Stomach (tissue), 4 donors: Measurements from ENCODE around the gene OTOG.

Source experiments
- CTCF ChIP-seq, 7 experiments: fragments of 450-650 bp in 4 of 7; fragments of 200-600 bp in 3 of 7; sonication (generic) in 3 of 7; IDR thresholded peaks; one replicate each; pipeline ENCODE4 v1.5.1; 2016 to 2019; ENCODE audit warnings: antibody characterized with exemption in 7 of 7, control low read depth in 2 of 7, mild to moderate bottlenecking in 1 of 7
- POLR2A ChIP-seq, 4 donors: fragments of 450-650 bp; IDR thresholded peaks; one replicate each; pipeline ENCODE4 v1.6.1; 2016; ENCODE audit warnings: antibody characterized with exemption in 4 of 4, control low read depth in 2 of 4, mild to moderate bottlenecking in 1 of 4, moderate library complexity in 1 of 4
- POLR2AphosphoS5 ChIP-seq, 3 donors: sonication (generic); formaldehyde crosslinking; IDR thresholded peaks; one replicate each; pipeline ENCODE4 v1.6.1; 2016; ENCODE audit warnings: antibody characterized with exemption in 3 of 3

DNA sequence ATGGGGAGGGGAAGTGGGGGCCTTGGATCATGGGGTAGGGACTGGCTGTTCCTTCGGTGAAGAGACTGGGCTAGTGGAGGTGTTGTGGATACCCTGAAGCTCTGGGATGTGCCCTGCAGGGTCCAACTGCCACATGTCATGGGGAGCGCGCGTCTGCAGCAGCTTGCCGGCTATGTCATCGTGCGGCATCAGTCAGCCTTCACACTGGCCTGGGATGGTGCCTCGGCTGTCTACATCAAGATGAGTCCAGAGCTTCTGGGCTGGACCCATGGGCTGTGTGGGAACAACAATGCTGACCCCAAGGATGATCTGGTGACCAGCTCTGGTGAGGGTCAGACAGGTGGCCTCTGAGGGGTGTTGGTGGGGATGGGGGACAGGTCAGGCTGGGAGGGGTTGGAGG, 9.9 kb downstream of the OTOG start:
- no peak for TF ChIP-seq CTCF (IDR thresholded peaks at IDR 0.05)
- TF ChIP-seq POLR2A (IDR thresholded peaks at IDR 0.05): no peak
- TF ChIP-seq POLR2AphosphoS5 (IDR thresholded peaks at IDR 0.05): no peak
